Duodenal mucosa (tissue), 2 donors: ENCODE results near the gene TCFL5.

Experiments
- H3K27ac ChIP-seq: one replicate; pipeline ENCODE4 v1.7.0; 2013; ENCODE audit warnings: low read depth, low read length
- H3K27me3 ChIP-seq, 2 donors: one replicate each; pipeline ENCODE4 v1.7.0; 2013; ENCODE audit warnings: low read length in 2 of 2, control low read depth in 1 of 2; ENCODE audit not compliant: insufficient read depth in 2 of 2, control insufficient read depth in 1 of 2
- H3K36me3 ChIP-seq, 2 donors: one replicate each; pipeline ENCODE4 v1.7.0; 2013; ENCODE audit warnings: low read length in 2 of 2, control low read depth in 1 of 2; ENCODE audit not compliant: insufficient read depth in 2 of 2, control insufficient read depth in 1 of 2
- H3K4me1 ChIP-seq, 2 donors: one replicate each; pipeline ENCODE4 v1.7.0; 2013; ENCODE audit warnings: low read length in 2 of 2, control low read depth in 1 of 2; ENCODE audit not compliant: insufficient read depth in 2 of 2, control insufficient read depth in 1 of 2
- H3K4me3 ChIP-seq, 2 donors: one replicate each; pipeline ENCODE4 v1.7.0; 2013; ENCODE audit warnings: low read length in 2 of 2, low read depth in 1 of 2
- H3K9ac ChIP-seq, 2 donors: one replicate each; pipeline ENCODE4 v1.7.0; 2013; ENCODE audit warnings: low read length in 2 of 2, low read depth in 1 of 2
- H3K9me3 ChIP-seq, 2 donors: one replicate each; pipeline ENCODE4 v1.7.0; 2013; ENCODE audit warnings: low read length in 2 of 2, control low read depth in 1 of 2; ENCODE audit not compliant: control insufficient read depth in 1 of 2

Gene TCFL5

DNA sequence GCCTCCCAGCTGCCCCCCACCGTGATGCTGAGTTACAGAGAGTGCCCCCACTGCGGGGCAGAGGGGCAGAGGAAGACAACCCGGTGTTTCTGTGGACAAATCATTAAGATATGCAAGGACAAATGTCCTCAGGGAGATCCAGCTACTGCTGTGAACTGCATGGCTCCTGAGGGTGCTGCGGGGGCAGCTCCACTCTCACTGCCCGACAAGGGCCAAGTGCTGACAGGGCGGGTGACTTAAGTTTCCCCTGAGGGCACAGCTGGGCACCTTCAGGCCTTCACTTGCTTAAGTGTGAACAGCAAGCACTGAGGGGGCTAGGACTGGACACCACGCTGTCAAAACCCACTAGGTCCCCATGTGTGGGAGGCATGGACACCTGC lies 26.2 kb upstream of the TCFL5 start:
- no peak overlapping the region for H3K9ac ChIP-seq
- H3K9me3 ChIP-seq, result no peaks in the 10 kb centered on the region
- H3K27me3 ChIP-seq, result no peaks in the 10 kb centered on the region
- H3K4me3 ChIP-seq, result no peak overlapping the region
- H3K27ac ChIP-seq, result no peak overlapping the region
- peaks cover 7 to 8% of the 10 kb centered on the region in 2 donors for H3K4me1 ChIP-seq
- H3K36me3 ChIP-seq, result peaks cover 43 to 65% of the 10 kb centered on the region in 2 donors

DNA sequence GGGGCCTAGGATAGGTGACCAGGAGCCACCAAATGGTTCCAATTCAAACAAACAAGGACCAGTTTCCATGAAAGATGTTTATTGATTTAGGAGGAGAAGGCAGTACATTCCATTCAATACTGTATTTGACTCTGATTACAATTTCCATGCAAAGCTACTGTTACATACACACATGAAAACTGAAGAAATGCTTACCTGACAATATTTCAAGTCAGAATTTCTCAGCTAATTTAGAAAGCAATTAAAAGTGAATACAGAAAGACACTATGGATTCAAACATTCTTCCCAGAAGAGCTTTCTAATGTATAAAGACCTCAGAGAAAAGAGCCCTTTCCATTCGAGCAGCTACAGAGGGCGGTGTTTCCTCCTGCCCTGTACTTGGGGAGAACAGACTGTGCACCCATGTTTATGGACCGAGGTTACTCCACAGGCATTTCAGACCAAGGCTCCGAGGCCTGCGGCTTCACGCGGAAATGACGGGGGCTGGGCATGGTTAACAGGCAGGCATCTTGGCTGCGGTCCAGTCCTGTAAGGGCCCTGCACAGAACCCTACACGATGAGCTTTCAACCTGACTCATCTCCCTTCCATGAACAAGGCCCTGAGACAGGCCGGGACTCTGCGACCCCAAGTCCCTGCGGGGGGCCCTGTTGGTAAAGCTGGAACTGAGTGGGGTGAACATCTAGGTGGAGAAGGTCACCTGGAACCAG lies 25.7 kb upstream of the TCFL5 start:
- H3K4me1 ChIP-seq, result peaks cover 7 to 8% of the 10 kb centered on the region in 2 donors
- H3K9ac ChIP-seq, result no peak overlapping the region
- no peaks in the 10 kb centered on the region for H3K9me3 ChIP-seq
- peaks cover 37 to 61% of the 10 kb centered on the region in 2 donors for H3K36me3 ChIP-seq
- no peak overlapping the region for H3K27ac ChIP-seq
- no peaks in the 10 kb centered on the region for H3K27me3 ChIP-seq
- H3K4me3 ChIP-seq, result no peak overlapping the region

DNA sequence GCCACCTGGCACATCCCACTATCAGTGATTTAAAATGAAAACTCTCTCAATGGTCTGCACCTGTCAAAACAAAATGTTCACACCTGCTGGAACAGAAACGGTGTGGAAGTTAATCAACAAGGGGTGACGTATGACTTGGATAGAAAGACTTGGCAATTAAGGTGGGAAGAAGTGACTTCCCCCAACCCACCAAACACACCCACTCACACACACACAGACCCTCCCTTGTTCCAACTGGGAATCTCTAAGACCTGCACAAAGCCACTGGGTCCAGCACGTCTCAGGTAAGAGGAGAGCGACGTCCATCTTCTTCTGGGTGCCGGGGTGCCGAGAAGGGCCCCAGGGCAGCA lies 25.1 kb upstream of the TCFL5 start:
- no peak overlapping the region for H3K4me3 ChIP-seq
- no peak overlapping the region for H3K9ac ChIP-seq
- H3K36me3 ChIP-seq, result peaks cover 31 to 60% of the 10 kb centered on the region in 2 donors
- H3K27ac ChIP-seq, result no peak overlapping the region
- H3K9me3 ChIP-seq, result no peaks in the 10 kb centered on the region
- H3K27me3 ChIP-seq, result no peaks in the 10 kb centered on the region
- peaks cover 7 to 8% of the 10 kb centered on the region in 2 donors for H3K4me1 ChIP-seq

DNA sequence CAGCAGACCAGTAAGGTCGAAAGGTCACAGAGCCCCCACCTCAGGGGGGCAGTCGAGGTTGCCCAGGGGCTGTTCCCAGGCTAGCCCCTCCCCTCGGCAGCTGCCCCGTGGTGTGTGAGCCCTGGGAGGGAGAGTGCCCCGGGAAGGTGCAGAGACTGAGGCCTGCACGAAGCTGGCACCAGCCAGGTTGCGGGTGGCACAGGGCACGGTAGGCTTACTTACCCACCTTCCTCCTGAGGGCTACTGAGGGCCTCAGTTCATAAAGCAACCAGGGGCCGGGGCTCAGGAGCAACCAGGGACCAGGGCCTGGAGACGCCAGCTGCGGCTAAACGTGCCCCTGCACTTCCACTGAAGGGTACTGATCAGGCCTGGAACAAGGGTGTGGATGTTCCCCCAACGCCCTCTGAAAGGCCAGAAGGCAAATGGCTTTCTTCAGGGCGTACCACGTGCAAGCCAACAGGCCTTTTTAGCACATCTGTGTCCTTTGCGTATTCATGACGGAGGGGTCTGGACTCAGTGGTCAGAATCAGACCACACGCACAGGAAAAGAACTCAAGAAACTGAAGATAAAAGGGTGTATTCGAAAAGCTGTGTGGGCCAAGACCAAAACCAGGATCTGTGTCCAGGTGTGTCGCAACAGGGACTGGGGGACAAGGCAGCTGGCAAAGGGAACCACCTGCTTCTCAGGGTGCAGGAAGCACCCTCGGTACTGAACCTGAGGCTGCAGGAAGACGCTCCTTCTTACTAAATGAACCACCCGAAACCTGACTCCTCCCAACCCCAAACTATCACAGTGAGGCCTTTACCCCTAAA lies 24.5 kb upstream of the TCFL5 start:
- H3K9ac ChIP-seq, result no peak overlapping the region
- no peak overlapping the region for H3K27ac ChIP-seq
- peaks cover 7 to 8% of the 10 kb centered on the region in 2 donors for H3K4me1 ChIP-seq
- H3K27me3 ChIP-seq, result no peaks in the 10 kb centered on the region
- H3K9me3 ChIP-seq, result no peaks in the 10 kb centered on the region
- H3K4me3 ChIP-seq, result no peak overlapping the region
- H3K36me3 ChIP-seq, result peaks cover 30 to 60% of the 10 kb centered on the region in 2 donors

DNA sequence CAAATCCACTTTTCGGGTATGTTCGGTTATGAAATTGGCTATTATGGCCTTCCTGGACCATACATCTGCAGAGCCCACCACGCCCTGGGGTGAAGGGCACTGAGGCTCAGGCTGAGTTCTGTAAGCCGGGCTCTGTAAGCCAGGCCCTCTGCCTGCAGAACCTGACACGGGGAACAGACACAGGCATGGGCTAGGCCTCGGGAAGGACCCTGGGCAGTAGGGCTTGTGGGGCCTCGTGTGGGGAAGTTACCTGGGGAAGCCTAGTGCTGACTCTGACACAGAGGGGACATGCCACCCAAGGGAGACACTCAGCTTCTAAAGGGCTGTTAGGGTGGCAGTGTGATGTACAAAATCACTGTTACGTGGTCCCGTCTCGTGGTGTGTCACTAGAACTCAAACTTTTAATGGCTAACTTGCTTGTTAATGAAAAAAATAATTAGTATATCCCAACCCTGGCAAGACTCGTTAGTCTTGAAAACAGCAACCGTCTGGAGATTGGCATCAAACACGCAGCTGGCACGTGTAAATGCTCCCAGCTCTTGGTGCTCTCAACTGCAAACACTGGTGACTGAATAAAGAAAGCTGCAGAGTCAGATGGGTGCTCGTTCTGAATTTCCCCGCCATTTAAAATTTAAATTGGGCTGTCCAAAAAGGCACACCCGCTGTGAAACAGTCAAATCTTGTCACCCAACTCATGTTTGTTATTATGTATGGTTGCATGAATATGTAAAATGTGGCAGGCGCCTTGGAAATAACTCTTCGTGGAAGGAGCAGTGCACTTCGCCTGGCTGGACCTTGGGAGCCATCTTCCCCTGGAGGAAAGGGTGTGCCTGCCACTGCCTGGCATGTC lies 23.6 kb upstream of the TCFL5 start:
- H3K4me1 ChIP-seq, result peaks cover 7 to 8% of the 10 kb centered on the region in 2 donors
- H3K27ac ChIP-seq, result no peak overlapping the region
- no peak overlapping the region for H3K4me3 ChIP-seq
- no peaks in the 10 kb centered on the region for H3K9me3 ChIP-seq
- no peak overlapping the region for H3K9ac ChIP-seq
- H3K36me3 ChIP-seq, result peaks cover 23 to 60% of the 10 kb centered on the region in 2 donors
- no peaks in the 10 kb centered on the region for H3K27me3 ChIP-seq

DNA sequence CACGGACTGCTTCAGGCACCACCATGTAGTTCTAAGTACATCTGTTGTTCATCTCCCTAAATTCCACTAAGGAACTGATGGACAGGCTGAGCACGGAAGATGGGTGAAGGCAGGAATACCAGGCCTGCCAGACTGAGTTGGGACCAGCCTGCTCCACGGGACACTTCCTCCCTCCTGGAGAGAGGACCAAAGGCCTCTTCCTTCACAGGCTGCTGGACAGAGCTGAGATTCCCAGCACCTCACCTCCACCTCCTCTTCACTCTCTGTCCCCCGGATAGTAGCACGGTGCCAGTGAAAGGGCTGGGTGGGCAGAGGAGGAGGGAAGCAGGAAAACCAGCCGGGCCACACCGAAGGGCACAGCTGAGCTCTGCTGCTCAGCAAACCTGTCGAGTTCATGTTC lies 22.9 kb upstream of the TCFL5 start:
- Histone ChIP-seq H3K27ac (no peak overlapping the region), H3K4me3 (no peak overlapping the region)

DNA sequence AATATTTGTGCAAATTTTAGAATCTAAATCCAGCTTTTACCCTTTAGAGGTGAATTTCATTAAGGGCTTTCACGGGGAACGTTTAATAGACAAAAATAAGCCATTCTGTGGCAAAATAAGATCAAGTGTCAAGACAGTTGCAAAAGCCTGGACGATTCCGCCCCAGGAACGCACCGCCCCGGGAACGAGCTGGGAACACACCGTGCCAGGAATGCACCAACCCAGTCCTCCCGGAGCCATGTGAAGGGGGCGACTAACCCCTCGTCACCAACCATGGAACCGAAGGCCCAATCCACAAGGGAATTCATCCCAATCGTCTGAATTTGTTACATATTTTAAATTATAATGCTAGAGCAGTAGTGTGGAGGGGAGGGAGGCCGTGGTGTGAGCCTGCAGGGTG lies 20.8 kb upstream of the TCFL5 start:
- H3K27ac ChIP-seq, result no peak overlapping the region
- H3K27me3 ChIP-seq, result no peaks in the 10 kb centered on the region
- H3K9ac ChIP-seq, result no peak overlapping the region
- peaks cover 5 to 35% of the 10 kb centered on the region in 2 donors for H3K36me3 ChIP-seq
- H3K9me3 ChIP-seq, result no peaks in the 10 kb centered on the region
- peaks cover 3 to 11% of the 10 kb centered on the region in 2 donors for H3K4me1 ChIP-seq
- H3K4me3 ChIP-seq, result no peak overlapping the region

More for the DNA sequence above, 22.9 kb upstream of the TCFL5 start:
- H3K36me3 ChIP-seq, result peaks cover 15 to 54% of the 10 kb centered on the region in 2 donors
- H3K9ac ChIP-seq, result no peak overlapping the region
- H3K27me3 ChIP-seq, result no peaks in the 10 kb centered on the region
- H3K9me3 ChIP-seq, result no peaks in the 10 kb centered on the region
- peaks cover 7 to 8% of the 10 kb centered on the region in 2 donors for H3K4me1 ChIP-seq

DNA sequence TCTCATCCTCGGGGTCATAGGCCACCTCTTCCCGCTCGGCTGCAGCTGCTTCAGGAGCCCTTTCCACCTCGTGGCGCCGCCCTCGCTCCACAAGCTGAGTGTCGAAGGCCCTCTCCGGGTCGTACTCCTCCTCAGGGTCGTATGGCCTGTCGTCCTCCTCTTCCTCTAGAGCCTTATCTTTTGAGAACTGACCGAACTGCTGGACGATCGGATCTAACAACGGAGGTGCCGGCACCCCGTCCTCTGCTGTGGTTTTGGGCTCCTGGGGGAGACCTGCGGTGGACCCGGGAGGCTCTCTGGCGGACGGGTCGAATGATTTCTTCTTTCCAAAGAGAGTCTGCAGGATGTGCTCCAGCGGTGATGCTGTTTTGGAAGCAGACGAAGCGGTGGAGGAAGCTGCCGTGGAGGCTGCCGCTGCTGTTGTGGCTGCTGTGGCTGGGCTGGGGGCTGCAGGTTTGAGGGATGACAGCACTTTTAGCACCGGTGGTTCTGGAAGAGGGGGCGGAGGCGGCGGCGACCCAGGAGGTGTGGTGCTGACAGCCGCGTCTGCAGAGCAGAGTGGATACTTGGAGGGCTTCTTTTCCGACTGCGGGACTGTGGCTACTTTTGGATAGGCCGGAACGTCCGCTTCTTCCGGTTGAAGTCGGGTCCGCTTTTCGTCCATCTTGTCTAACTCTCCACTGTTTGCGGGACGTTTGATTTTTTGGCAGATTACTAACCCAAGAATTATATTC lies 20.2 kb upstream of the TCFL5 start:
- H3K9me3 ChIP-seq, result no peaks in the 10 kb centered on the region
- peaks cover 5 to 33% of the 10 kb centered on the region in 2 donors for H3K36me3 ChIP-seq
- no peak overlapping the region for H3K9ac ChIP-seq
- no peaks in the 10 kb centered on the region for H3K27me3 ChIP-seq
- H3K27ac ChIP-seq, result no peak overlapping the region
- no peak overlapping the region for H3K4me3 ChIP-seq
- peaks cover 6 to 14% of the 10 kb centered on the region in 2 donors for H3K4me1 ChIP-seq

DNA sequence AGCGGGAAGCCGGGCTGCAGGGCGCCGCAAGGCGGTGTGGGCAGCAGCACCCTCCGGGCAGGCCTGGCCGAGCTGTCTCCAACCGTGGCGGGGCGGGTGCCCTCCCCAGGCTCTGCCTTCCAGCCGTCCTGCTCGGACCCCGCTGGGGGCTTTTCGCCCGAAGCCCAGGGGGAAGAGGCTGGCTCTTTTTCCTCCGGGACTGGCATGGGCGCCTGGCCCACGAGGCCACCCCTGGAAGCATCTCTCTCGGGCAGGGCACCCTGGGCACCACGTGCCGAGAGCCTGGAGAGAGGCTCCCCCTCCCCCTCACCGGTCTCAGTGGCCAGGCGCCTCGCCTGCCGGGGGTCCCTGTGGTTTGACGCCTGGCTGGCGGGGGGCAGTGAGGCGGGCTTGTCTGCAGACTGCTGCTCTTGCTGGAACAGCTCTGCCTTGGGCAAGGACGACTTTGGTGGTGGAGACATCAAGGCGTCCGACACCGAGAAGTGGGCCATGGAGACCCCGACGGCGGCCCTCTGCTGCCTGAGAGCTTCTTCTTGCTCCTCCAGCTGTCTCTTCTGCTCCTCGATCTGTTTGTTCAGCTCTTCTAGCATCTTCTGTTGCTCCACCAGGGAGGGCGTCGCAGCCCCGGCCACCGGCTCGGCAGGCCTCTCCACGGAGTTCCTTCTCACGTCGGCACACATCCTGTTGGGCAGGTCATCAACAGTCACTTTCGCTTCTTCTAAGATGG lies 19.5 kb upstream of the TCFL5 start:
- Histone ChIP-seq H3K36me3 (peaks cover 5 to 26% of the 10 kb centered on the region in 2 donors), H3K4me3 (no peak overlapping the region), H3K27ac (no peak overlapping the region), H3K9ac (no peak overlapping the region), H3K27me3 (no peaks in the 10 kb centered on the region), H3K4me1 (peaks cover 10 to 16% of the 10 kb centered on the region in 2 donors), H3K9me3 (no peaks in the 10 kb centered on the region)
